Measurements from ENCODE around the gene PRDX4.
A peak's percentile ranks its signal among the peaks of the same experiment; 100 is the strongest.
"Not testable (repeated sequence)": the region's sequence is repeated elsewhere in the genome, so short reads cannot be mapped to it uniquely, and the experiment has no call there.

Gene PRDX4

GRCh38 chrX:23676486-23676885 is 9.2 kb downstream of the PRDX4 start:
- DNase-seq, result not testable (repeated sequence)

GRCh38 chrX:23692166-23692565 is 24.9 kb downstream of the PRDX4 start:
- DNase-seq, result no peak

GRCh38 chrX:23694606-23695005 is 27.3 kb downstream of the PRDX4 start:
- peak; percentile 81 for DNase-seq

- no peak for DNase-seq
Observed at GRCh38 chrX:23699636-23700194, 32.4 kb downstream of the PRDX4 start.

GRCh38 chrX:23704673-23705206 is 37.4 kb downstream of the PRDX4 start:
- no peak for DNase-seq

- DNase-seq, result no peak
Observed at GRCh38 chrX:23705235-23705634, 37.9 kb downstream of the PRDX4 start.

GRCh38 chrX:23720117-23720677 is 52.9 kb downstream of the PRDX4 start:
- no peak for DNase-seq

GRCh38 chrX:23726191-23726590 is 58.9 kb downstream of the PRDX4 start:
- no peak for DNase-seq

GRCh38 chrX:23727206-23727605 is 59.9 kb downstream of the PRDX4 start:
- DNase-seq, result no peak

GRCh38 chrX:23729214-23729613 is 61.9 kb downstream of the PRDX4 start:
- no peak for DNase-seq

- no peak for DNase-seq
Observed at GRCh38 chrX:23731951-23732350, 64.7 kb downstream of the PRDX4 start.

GRCh38 chrX:23732704-23733103 is 65.4 kb downstream of the PRDX4 start:
- no peak for DNase-seq
